ENCODE measurements around the gene MYZAP. TPM values are rescaled to one million over a fixed set of nuclear protein-coding genes. Genes with fewer than 3 reads are reported as not detected.

The MYZAP gene
- total RNA-seq, 1 experiment from 2014 or later: 0.63 TPM

DNA sequence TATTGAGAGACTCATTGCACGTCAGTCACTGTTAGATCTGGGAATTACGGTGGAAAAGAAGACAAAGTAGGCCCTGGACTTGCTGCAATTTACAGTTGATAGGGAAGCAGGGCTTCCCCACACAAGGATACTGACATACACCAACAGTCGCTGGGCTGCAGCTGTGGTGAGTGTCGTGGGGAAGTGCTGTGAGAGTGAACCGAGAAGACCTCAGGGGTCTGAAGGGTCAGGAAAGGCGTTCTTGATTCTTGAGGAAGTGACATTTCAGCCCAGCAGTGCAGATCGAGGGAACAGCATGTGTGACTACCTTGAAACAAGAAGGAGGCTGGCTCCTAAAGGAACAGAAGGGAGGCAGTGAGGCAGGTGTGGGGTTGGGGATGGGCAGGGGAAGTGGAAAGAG lies 22.5 kb downstream of the MYZAP start:
- H3K79me1 ChIP-seq (ENCODE audit: insufficient read depth, low read depth, low read length, poor library complexity, severe bottlenecking): no peaks in the 10 kb centered on the region
- H4K91ac ChIP-seq (ENCODE audit: insufficient read length, low read depth, low read length): no peak overlapping the region
- no peaks in the 10 kb centered on the region for H3K79me2 ChIP-seq (ENCODE audit: insufficient read depth, low read length)
- H3K9me3 ChIP-seq (ENCODE audit: control insufficient read depth, low read depth, low read length): no peaks in the 10 kb centered on the region
- H2BK5ac ChIP-seq (ENCODE audit: insufficient read length, low read length): no peak overlapping the region
- no peak overlapping the region for H3K14ac ChIP-seq (ENCODE audit: insufficient read depth, low read length)
- no peaks in the 10 kb centered on the region for H3K36me3 Mint-ChIP-seq (ENCODE audit: insufficient read depth in 1 of 3, low read depth in 3 of 3)
- H3K23ac ChIP-seq (ENCODE audit: insufficient read length, low read depth, low read length): no peak overlapping the region
- no peak overlapping the region for H2BK15ac ChIP-seq (ENCODE audit: low read depth, low read length)
- no peak overlapping the region for H4K5ac ChIP-seq (ENCODE audit: insufficient read length, low read depth, low read length)
- no peak overlapping the region for H2BK20ac ChIP-seq (ENCODE audit: low read depth, low read length, poor library complexity, severe bottlenecking)
- no peaks in the 10 kb centered on the region for H4K20me1 ChIP-seq (ENCODE audit: control insufficient read depth, insufficient read depth, insufficient read length)
- H3K4ac ChIP-seq (ENCODE audit: low read depth, low read length): no peak overlapping the region
- no peak overlapping the region for H2BK120ac ChIP-seq (ENCODE audit: low read depth, low read length, poor library complexity, severe bottlenecking)
- H2BK12ac ChIP-seq (ENCODE audit: insufficient read length, low read depth, low read length): no peak overlapping the region
- no peak overlapping the region for H3K9ac ChIP-seq (ENCODE audit: extremely low read depth, insufficient read length, low read length)
- no peak overlapping the region for H4K8ac ChIP-seq (replicated peaks; ENCODE audit: insufficient read length, low read depth, low read length)
- WGBS (ENCODE audit: extremely low coverage, insufficient read length, low lambda C conversion rate): no CpG with 5 or more reads among the region's 7 CpGs
- H3K4me2 ChIP-seq (ENCODE audit: insufficient read depth, insufficient read length, low read length): no peak overlapping the region
- H3K18ac ChIP-seq (ENCODE audit: insufficient read length, low read depth, low read length): no peak overlapping the region
- DNase-seq: no peak
- H3K27me3 Mint-ChIP-seq (ENCODE audit: low read depth): no peaks in the 10 kb centered on the region; the same call in 1 of the 2 replicates
- no peak overlapping the region for H3K4me3 Mint-ChIP-seq
- H3K27ac Mint-ChIP-seq: no peak overlapping the region
- TF ChIP-seq, protein P1, sequence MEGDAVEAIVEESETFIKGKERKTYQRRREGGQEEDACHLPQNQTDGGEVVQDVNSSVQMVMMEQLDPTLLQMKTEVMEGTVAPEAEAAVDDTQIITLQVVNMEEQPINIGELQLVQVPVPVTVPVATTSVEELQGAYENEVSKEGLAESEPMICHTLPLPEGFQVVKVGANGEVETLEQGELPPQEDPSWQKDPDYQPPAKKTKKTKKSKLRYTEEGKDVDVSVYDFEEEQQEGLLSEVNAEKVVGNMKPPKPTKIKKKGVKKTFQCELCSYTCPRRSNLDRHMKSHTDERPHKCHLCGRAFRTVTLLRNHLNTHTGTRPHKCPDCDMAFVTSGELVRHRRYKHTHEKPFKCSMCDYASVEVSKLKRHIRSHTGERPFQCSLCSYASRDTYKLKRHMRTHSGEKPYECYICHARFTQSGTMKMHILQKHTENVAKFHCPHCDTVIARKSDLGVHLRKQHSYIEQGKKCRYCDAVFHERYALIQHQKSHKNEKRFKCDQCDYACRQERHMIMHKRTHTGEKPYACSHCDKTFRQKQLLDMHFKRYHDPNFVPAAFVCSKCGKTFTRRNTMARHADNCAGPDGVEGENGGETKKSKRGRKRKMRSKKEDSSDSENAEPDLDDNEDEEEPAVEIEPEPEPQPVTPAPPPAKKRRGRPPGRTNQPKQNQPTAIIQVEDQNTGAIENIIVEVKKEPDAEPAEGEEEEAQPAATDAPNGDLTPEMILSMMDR (conservative IDR thresholded peaks at IDR 0.05): no peak
- no peaks in the 10 kb centered on the region; the same call in 1 of the 2 replicates for H3K27me3 ChIP-seq (ENCODE audit: insufficient read depth, low read length)
- H3K4me1 ChIP-seq (ENCODE audit: insufficient read depth, low read length): 0 out of 2 replicates have a peak, but pooled peaks cover 2% of the 10 kb centered on the region
- no peak overlapping the region for H3K56ac ChIP-seq (ENCODE audit: insufficient read length, low read depth, low read length)
- H2AFZ ChIP-seq (ENCODE audit: low read length): no peak overlapping the region
- H3T11ph ChIP-seq (ENCODE audit: low read length): no peak overlapping the region
- peaks cover 20% of the 10 kb centered on the region in 2 experiments for H3K4me1 Mint-ChIP-seq
- H3K9me3 Mint-ChIP-seq: no peaks in the 10 kb centered on the region
- no peak overlapping the region for H2AK5ac ChIP-seq (ENCODE audit: insufficient read length, low read length)
- H3K27ac ChIP-seq (ENCODE audit: insufficient read length, low read depth, low read length): no peak overlapping the region
- H3K23me2 ChIP-seq (ENCODE audit: insufficient read length, low read depth, low read length, poor library complexity, severe bottlenecking): no peaks in the 10 kb centered on the region
